Astrocyte (in vitro differentiated cells and primary cell): ENCODE measurements around the gene TEX14.

Experiments used
- CTCF ChIP-seq: IDR thresholded peaks from 2 replicates; pipeline ENCODE4 v1.5.1; 2011; ENCODE audit warnings: low read depth, mild to moderate bottlenecking, inconsistent platforms, low read length, moderate library complexity; ENCODE audit not compliant: insufficient read depth
- EZH2 ChIP-seq: IDR thresholded peaks from 2 replicates; pipeline ENCODE4 v1.6.1; 2012; ENCODE audit warnings: mild to moderate bottlenecking, low read length, inconsistent platforms; ENCODE audit not compliant: insufficient read depth

- no peak for TF ChIP-seq CTCF
- no peak for TF ChIP-seq EZH2
Measured at GRCh38 chr17:58585554-58585953, 106.3 kb downstream of the TEX14 start.
